ENCODE data around the gene SPTA1.
A peak's percentile ranks its signal among the peaks of the same experiment; 100 is the strongest.

SPTA1 gene

DNA sequence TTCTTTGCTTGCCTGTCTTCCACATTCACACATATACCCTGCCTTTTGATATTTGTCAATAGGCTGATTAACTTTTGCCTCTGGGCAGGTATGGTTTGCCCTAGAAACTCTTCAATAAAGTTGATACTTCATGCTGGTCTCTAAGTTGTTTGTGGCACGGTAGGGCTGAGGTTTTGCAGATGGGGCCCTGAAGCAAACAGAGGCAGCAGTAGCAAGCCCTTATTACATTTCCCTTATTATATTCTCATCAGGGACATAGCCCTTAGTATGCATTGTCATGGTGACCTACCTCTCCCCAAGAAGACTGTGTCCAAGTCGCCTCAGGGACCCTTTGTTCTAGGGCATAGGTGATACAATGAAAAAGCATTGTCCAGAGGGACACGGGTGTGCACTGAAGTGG is 116.0 kb downstream of the SPTA1 start, which contains the start of gene OR6P1:
OR6P1 (minus strand) TSS at position 101 of the 400 bp plus-strand sequence. CDS start 6,976 bp downstream, outside the sequence.
- TF ChIP-seq, protein P1, sequence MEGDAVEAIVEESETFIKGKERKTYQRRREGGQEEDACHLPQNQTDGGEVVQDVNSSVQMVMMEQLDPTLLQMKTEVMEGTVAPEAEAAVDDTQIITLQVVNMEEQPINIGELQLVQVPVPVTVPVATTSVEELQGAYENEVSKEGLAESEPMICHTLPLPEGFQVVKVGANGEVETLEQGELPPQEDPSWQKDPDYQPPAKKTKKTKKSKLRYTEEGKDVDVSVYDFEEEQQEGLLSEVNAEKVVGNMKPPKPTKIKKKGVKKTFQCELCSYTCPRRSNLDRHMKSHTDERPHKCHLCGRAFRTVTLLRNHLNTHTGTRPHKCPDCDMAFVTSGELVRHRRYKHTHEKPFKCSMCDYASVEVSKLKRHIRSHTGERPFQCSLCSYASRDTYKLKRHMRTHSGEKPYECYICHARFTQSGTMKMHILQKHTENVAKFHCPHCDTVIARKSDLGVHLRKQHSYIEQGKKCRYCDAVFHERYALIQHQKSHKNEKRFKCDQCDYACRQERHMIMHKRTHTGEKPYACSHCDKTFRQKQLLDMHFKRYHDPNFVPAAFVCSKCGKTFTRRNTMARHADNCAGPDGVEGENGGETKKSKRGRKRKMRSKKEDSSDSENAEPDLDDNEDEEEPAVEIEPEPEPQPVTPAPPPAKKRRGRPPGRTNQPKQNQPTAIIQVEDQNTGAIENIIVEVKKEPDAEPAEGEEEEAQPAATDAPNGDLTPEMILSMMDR (IDR thresholded peaks at IDR 0.05; ENCODE audit: low read depth, low read length, poor library complexity, severe bottlenecking) = no peak
- H3K27ac ChIP-seq (ENCODE audit: low read depth, low read length) = no peak within 1 kb of the TSS
- no peaks in the 10 kb centered on the region for H3F3A ChIP-seq (ENCODE audit: control insufficient read depth, insufficient read depth)
- H4K20me1 ChIP-seq (ENCODE audit: control insufficient read depth, insufficient read depth, low read depth, low read length) = no peaks in the 10 kb centered on the region
- H3K4me3 ChIP-seq (ENCODE audit: low read length) = no peak within 1 kb of the TSS
- peaks cover 2% of the 10 kb centered on the region; the same call in 1 of the 2 replicates for H3K27me3 ChIP-seq (ENCODE audit: control insufficient read depth, low read length)
- no peaks in the 10 kb centered on the region for H3K9me3 ChIP-seq (ENCODE audit: control insufficient read depth, insufficient read depth, low read length)
- H3K79me2 ChIP-seq (ENCODE audit: control insufficient read depth, low read length) = no peaks in the 10 kb centered on the region
- no peaks in the 10 kb centered on the region for H3K36me3 ChIP-seq (ENCODE audit: control insufficient read depth, low read length)
- no peak within 1 kb of the TSS for H3K4me2 ChIP-seq (ENCODE audit: low read length)
- H3K9me2 ChIP-seq (replicated peaks; ENCODE audit: control insufficient read depth, low read length) = no peaks in the 10 kb centered on the region
- H3K4me1 ChIP-seq (ENCODE audit: control insufficient read depth, low read length) = no peaks in the 10 kb centered on the region

DNA sequence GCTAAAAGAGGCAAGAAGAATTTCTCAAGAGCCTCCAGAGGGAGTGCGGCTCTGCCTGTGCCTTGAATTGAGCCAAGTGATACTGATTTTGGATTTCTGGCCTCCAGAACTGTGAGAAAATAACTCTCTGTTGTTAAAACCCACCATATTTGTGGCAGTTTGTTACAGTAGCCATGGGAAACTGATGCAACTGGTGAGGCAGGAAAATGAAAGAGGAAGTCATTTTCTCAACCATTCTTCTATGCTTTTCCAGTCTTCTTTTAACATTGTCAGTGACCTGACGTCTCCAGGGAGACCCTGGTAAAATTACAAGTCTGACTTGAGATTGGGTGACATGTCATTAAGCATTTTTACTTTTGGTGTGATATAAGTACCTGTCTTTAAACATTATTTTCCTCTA is 121.9 kb downstream of the SPTA1 start:
- Histone ChIP-seq H3K4me1 (ENCODE audit: control insufficient read depth, low read length) (peaks cover 15% of the 10 kb centered on the region), H3K27me3 (ENCODE audit: control insufficient read depth, low read length) (no peaks in the 10 kb centered on the region; the same call in 1 of the 2 replicates), H3K9me2 (replicated peaks; ENCODE audit: control insufficient read depth, low read length) (no peaks in the 10 kb centered on the region), H4K20me1 (ENCODE audit: control insufficient read depth, insufficient read depth, low read depth, low read length) (no peaks in the 10 kb centered on the region), H3K9me3 (ENCODE audit: control insufficient read depth, insufficient read depth, low read length) (no peaks in the 10 kb centered on the region), H3K4me2 (ENCODE audit: low read length) (peak overlapping the region; percentile 17), H3K79me2 (ENCODE audit: control insufficient read depth, low read length) (no peaks in the 10 kb centered on the region), H3F3A (ENCODE audit: control insufficient read depth, insufficient read depth) (no peaks in the 10 kb centered on the region), H3K27ac (ENCODE audit: low read depth, low read length) (no peak overlapping the region), H3K36me3 (ENCODE audit: control insufficient read depth, low read length) (no peaks in the 10 kb centered on the region), H3K4me3 (ENCODE audit: low read length) (0 out of 2 replicates have a peak overlapping the region, but pooled peaks have one; percentile 8)
- TF ChIP-seq, protein P1 (IDR thresholded peaks at IDR 0.05; ENCODE audit: low read depth, low read length, poor library complexity, severe bottlenecking) = no peak
- no peak for TF ChIP-seq EZH2phosphoT487 (IDR thresholded peaks at IDR 0.05; ENCODE audit: borderline replicate concordance, low read length)

DNA sequence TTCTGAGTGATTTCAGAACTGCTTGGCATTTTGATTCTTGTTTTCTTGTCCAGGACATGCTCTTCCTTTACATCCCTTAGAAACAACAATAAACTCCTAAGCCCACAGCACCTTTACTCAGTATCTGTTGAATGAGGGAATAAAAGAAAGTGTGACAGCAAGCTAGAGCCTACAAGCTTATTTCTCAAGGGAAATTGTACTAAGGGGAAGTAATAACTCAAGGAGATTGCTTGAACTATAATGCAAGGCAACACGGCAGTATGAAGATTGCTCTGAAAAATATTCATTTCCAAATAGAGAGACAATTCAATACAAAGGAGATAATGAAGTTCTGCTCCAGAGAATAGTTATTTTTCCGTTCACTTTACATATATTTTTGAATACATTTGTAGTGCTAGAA is 122.7 kb downstream of the SPTA1 start:
- H3K9me2 ChIP-seq (replicated peaks; ENCODE audit: control insufficient read depth, low read length) = no peaks in the 10 kb centered on the region
- peak overlapping the region; percentile 17 for H3K4me2 ChIP-seq (ENCODE audit: low read length)

More for the DNA sequence above, 122.7 kb downstream of the SPTA1 start:
- no peaks in the 10 kb centered on the region for H3F3A ChIP-seq (ENCODE audit: control insufficient read depth, insufficient read depth)
- peaks cover 15% of the 10 kb centered on the region for H3K4me1 ChIP-seq (ENCODE audit: control insufficient read depth, low read length)
- no peak overlapping the region for H3K27ac ChIP-seq (ENCODE audit: low read depth, low read length)
- H3K9me3 ChIP-seq (ENCODE audit: control insufficient read depth, insufficient read depth, low read length) = no peaks in the 10 kb centered on the region
- H3K27me3 ChIP-seq (ENCODE audit: control insufficient read depth, low read length) = no peaks in the 10 kb centered on the region
- TF ChIP-seq EZH2phosphoT487 (IDR thresholded peaks at IDR 0.05; ENCODE audit: borderline replicate concordance, low read length) = no peak
- TF ChIP-seq, protein P1 (IDR thresholded peaks at IDR 0.05; ENCODE audit: low read depth, low read length, poor library complexity, severe bottlenecking) = no peak
- H3K79me2 ChIP-seq (ENCODE audit: control insufficient read depth, low read length) = no peaks in the 10 kb centered on the region
- no peak overlapping the region for H3K4me3 ChIP-seq (ENCODE audit: low read length)
- no peaks in the 10 kb centered on the region for H4K20me1 ChIP-seq (ENCODE audit: control insufficient read depth, insufficient read depth, low read depth, low read length)
- no peaks in the 10 kb centered on the region for H3K36me3 ChIP-seq (ENCODE audit: control insufficient read depth, low read length)
